HuH-7 (cell line): ENCODE measurements around the gene KIAA0232.
"Not testable (repeated sequence)": the region's sequence is repeated elsewhere in the genome, so short reads cannot be mapped to it uniquely, and the experiment has no call there.

Experiments used
- DNase-seq: peaks from one replicate; pipeline ENCODE4 v3.0.0; 2011; ENCODE audit warnings: low spot score

Gene KIAA0232

DNA sequence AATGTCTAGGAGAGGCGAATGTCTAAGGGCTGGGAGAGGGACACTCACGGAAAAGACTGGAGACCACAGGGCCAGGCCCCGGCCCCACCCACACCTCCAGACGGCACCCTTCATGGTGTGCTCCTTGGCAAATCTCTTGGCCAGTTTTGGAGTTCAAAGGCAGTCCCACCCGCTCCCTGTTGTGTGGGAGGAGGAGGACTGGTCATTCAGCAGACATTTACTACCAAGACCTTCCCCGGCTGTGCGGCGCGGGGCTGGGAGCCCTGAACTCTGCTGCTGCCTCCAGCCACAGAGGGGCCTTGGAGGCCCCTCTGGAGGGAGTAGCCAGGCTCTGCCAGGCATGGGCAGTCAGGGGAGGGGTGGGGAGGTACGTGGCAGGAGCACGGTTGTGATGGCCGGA, 118.4 kb downstream of the KIAA0232 start:
- no peak for DNase-seq

DNA sequence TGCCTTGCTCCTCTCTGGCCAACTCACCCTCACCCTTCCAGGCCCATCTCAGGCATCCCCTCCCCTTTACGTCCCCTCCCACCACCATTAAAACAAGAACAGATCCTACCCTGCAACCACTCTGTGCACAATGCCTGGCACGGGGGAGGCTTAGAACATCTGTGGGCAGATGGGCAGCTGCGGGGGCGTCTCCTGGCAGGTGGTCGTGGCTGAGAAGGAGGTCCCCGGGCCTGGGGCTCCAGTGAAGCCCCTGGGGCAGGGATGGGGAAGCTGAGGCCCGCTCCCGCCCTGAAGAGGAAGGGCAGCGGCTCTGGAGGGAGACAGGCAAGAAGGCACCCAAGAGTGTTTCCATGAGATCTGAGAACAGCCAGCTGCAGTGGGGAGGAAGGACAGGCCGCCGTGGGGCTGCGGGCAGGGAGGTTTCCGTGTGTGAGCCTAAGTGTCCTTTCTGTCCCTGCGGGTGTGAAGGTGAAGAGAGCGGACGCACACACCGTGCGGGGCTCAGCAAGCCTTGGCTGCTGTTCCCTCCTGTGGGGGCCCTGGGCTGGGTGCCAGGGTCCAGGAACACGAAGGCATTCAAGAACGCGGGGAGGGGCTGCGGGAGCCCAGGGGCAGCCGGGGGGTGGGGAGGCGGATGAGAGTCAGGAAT, 119.3 kb downstream of the KIAA0232 start:
- no peak for DNase-seq

DNA sequence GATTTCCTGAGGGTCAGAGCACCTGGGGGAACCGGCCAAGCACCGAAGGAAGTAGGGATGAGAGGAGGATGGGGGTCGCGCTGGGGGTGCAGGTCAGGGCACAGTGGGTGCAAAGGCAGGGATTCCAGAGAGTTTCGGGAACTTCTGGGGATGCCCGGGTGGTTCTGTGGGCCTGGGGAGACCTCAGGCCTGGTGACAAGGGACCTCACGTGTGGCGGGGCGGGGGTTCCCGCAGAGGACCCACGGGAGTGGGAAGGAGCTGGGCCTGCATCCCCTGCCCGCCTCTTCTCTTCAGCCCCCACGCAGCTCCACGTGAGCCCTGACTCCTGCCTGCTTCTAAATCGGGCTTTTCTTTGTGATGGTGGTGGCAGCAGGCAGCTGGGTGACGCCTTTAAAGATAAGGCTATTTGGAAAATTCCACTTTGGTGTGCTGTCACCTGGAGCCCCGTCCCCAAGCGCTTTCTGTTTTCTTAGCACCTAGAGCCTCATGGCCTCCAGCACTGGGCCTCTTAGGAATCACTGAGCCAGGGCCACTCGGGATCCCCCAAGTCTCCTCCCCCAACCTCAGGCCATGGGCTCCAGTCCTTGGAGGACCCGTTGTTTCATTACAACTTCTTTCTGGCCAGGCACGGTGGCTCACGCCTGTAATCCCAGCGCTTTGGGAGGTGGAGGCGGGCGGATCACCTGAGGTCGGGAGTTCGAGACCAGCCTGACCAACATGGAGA, 120.0 kb downstream of the KIAA0232 start:
- peak; percentile 67 for DNase-seq

DNA sequence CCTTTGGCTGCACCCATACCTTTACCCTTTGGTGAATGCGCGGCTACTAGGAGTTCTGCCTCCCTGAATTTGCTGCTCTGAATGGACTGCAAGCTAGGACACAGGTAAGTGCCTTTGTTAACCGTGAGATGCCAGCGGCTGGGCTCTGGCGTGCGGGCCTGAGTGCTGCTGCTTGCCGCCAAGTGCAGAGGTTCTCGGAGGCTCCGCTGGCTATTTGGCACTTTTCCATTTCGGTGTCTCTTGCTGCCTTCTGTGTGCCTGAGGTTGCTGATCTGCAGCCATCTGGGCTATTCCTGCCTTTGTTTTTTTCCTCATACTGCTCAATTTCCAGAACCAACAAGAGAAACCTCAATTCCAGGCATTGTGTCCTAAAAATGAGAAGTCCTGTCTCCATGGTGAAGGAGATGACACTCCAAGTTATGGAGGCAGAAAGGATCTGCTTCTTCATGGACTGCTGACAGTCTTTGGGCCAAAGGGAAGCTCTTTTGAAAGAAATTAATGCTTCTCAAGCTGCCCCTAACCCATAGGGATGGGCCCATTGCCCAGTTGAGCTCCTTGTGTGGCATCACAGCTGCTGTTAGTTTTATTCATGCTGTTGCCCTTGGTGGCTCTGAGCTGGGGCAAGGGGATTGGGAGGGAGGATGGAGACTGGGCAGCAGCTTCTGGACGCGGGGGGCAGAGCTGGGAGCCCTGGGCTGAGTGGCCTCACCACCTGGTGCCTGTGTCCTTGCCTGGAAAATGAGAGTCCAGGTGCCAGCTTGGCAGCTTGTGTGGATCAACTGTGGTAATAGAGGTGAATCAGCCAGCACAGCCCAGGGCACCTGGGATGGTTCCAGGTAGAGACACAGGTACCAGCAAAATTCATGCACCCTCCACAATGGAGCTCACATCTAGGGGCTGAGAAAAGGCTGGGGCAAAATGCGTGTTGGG, 123.3 kb downstream of the KIAA0232 start:
- no peak for DNase-seq

DNA sequence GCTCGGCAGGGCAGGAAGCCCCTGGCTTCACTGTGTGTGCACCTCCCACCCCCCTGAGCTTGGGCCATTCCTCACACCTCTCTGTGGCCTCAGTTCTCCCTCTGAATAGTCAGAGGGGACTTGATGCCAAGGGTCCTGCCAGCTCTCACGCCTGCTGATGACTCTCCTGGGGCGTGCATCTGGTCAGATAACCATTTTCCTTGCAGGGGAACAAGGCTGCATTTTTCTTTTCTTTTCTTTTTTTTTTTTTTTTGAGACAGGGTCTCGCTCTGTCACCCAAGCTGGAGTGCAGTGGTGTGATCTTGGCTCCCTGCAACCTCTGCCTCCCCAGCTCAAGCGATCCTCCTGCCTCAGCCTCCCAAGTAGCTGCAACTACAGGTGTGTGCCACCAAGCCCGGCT, 124.0 kb downstream of the KIAA0232 start:
- not testable (repeated sequence) for DNase-seq

DNA sequence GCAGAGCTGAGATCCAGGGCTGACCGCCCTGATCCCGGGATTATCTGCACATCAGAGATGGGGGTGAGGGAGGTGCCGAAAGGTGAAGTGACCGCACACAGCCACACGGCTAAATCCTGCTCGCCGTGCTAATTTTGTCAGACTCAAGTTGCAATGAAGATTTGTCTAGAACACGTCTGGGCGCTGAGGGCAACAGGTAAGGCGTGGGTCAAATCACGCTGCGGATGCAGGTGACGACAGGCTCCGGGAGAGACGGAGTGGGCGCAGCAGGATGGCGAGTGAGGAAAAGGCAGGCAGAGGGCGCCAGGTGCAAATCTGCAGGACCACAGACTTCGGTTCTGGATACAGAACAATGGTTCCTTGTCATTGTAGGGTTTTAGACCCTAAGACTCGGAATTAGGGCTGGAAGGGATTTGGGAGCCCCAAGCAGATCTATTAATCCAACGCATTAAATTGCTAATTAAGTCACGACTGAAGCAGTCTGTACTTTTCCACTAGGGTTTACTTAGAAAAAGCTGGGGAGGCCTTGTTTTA, 125.2 kb downstream of the KIAA0232 start:
- peak; percentile 71 for DNase-seq

DNA sequence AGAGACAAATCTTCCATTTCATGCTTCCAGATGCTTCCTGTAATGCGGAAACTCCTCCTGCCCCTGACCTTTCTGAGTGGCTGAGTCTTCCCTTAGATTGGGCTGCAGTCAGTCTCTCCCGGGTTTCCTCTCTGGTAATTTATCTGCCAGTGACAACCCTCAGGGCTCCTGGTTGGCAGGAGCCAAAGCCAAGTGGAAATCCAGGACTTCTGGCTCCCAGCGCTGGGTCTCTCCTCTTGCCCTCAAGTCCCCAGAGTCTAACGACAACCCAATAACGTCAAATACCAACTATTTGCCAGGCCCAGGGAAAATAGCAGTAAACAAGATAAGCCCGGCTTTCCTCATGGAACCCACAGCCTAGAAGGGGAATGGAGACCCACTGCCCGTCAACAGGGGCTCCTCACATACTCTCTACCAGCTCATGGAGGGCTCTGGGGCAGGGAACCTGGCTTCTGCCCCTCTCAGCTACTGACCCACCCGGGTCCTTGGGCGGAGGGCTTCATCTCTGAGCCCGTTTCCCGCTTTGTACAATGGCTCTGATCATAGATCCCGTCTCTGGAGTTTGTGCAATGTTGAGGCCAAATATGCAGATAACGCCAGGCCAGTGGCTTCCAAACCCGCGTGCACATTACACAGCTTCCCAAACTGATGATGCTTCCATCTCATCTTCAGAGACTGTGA, 126.0 kb downstream of the KIAA0232 start:
- peak; percentile 78 for DNase-seq

DNA sequence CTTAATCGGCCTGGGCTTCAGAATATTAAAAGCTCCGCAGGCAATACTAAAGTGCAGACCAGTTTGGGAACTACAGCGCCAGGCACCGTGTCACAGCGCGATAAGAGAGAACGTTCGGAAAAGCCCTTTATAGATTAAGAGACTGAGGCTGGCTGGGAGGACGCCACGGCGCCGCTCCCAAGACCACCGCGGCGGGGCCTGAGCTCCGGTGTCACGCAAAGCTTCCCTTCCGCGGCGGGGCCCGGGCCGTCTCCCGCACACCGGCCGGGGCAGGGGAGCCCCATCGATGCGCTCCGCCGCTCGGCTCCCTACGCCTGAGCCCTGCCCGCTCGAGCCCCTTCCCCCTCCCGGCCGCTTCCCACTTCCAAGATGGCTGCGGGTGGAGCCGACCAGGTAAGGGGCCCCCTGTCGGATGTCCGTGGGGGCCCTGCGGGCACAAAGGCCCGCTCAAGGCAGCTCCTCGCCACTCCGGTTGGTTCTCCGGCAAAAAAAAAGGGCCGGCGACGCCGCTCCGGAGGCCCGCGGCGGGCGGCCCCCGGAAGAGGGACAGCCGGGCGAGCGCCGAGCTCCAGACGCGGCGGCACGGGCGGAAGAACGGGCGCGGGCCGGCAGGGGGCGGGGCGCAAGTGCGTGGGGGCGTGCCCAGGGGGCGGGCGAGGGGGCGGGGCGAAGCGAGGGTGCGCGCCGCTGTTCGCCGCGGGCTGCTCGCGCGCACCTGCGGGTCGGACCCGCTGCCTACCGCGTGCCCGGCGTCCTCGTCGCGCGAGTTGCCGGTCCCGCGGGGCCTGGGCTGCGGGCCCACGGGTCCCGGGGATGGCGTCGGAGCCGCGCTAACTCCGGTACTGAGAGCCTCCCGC, 126.8 kb downstream of the KIAA0232 start, which contains the start of gene TBC1D14:
TSS of gene TBC1D14 (plus strand) at position 714 of the 857 bp plus-strand sequence. CDS start 13,564 bp downstream, outside the sequence.
- peak; percentile 88 for DNase-seq

DNA sequence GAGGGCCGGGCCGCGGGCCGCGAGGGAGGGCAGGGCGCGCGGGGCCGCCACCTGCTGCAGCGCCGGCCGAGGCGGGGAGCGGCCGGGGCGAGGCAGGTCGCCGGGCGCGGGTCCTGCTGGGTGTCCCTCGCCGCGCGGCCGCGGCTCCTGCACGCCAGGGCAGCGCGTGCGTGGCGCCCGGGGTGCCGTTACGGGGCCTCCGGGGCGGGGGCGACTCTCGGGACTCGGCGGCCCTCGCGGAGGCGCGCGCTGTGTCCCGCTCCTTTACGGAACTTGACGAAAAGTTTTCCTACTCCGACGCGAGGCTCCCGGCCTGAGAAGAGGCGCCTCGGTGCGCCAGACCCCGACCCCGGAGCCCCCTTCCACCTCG, 127.4 kb downstream of the KIAA0232 start:
- DNase-seq, result no peak

DNA sequence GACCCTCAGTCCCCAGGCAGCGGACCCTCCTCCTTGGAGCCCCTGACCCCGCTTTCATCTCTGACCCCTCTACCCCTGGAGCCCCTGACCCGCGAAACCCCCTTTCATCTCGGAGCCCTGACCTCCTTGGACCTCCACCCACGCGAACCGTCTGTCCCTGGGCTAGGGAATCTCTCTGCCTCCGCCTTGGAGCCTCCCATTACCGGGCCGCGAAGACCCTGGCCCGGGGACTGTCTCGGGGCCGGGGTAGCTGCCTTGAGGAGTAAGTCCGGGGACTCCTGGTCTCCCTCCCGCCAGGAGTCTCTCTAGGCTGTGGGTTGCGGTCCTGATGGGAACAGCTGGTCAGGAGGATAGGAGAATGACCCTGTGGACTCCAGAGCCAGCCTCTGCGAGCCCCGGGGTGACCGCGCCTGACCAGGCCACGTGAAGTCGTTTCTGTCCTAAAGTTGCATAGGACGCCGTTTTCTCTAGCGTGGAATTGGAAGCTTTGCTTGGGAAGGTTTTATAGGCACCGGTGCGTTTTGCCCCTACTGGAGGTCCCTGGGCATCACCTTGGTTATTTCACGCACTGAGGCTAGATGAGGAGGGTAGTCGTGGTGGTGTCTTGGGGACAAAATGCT, 127.9 kb downstream of the KIAA0232 start:
- no peak for DNase-seq

DNA sequence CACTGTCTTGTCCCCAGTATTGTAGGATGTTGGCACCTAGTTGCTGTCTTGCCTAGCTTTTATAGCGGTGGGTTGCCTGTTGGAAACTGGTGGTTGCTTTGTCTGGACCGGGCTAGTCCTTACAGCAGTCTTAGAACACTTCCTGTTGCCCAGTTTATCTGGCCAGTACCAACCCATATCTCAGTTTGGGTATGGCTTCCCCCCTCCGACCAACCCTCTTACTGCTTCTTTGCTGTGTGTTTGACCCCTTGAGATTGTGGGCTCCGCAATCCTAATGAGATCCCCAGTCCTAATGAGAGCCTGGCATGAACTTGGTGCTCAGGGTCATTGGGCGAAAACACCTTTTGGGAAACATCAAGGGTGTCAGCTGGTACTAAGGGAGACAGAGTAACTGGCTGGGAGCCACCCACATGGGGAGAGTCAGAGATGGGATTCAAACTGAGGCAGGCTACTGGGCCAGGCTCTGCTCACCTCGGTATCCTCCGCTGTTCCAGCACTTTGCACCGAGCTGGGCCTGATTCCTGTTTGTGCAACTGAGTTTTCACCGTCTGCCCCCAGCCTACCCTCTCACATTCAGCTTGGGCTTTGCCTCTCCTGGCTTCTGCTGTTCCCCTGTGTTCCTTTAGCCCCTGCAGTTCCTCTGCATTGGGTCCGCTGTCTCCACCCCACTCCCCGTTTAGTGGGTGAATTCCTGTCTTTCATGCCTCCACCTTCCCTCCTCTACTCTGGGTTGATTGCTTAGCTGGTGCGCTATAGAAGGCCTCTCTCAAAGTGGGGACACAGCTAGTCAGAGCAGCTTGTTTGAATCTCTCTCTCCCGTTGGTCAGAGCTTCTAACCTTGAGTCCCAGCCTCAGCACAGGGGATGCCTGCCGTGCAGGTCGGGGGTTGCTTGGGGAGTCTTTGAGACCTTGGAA, 128.7 kb downstream of the KIAA0232 start:
- no peak for DNase-seq

DNA sequence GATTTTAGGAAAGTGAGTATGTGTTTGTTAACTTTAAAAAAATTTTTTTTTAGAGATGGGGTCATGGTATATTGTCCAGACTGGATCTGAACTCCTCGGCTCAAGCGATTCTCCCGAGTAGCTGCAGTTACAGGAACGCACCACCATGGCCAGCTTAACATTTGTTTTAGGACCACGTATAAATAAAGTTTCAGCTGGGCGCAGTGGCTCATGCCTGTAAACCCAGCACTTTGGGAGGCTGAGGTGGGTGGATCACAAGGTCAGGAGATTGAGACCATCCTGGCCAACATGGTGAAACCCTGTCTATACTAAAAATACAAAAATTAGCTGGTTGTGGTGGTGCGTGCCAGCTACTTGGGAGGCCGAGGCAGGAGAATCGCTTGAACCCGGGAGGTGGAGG, 129.4 kb downstream of the KIAA0232 start:
- not testable (repeated sequence) for DNase-seq

DNA sequence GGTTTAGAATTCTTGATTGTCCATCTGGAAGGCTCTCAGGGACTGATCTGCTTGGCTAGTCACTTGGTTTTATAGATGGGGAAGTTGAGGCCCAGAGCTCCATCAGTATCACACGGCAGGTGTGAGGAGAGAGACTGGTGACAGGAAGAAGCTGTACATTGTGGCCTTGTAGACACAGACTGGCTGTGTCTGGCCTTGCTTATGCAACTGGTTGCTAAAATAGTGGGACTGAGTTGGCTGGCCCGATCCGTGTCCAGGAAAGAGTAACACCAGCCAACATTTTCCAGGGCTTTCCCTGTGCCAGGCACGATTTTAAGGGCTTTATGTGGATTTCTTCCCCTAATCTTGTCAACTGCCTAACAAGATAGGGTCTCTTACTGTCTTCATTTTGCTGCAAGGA, 129.9 kb downstream of the KIAA0232 start:
- DNase-seq, result no peak

DNA sequence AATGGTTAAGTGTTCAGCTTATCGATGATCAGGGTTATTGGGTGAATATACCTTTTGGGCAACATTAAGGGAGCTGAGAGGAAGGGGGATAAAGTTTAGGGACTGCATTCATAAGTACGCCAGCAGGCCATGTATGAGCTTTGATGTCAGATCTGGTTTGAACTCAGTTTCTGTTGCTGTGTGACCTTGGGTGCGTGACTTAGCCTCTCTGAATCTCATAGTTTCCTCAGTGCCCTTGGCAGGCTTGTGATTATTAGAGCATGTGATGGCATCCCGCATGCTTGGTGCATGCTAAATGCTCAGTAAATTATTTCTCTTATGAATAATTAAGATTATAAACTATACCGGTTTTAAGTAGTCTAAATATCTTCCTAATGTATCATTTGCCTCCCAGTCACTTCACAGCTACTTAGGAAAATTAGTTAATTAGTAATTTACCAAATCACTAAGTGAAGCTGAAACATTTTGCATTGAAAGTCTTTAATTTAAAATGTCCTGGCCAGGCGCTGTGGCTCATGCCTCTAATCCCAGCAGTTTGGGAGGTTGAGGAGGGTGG, 130.9 kb downstream of the KIAA0232 start:
- no peak for DNase-seq

DNA sequence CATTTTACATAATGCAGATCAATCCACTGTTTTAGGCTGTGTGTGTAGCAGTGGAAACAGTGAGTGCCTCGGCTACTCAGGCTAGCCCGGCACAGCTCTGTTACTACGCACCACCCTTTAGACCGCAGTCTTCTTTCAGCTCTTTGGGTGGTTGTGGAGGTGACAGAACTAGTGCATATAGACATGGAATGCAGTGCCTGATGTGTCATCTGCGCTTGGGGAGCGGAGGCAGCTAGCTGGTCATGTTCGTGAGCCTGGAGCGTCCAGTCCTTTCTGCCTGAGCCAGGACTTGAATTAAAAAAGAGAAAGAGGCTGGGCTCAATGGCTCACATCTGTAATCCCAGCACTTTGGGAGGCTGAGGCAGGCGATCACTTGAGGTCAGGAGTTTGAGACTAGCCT, 131.9 kb downstream of the KIAA0232 start:
- DNase-seq, result no peak

DNA sequence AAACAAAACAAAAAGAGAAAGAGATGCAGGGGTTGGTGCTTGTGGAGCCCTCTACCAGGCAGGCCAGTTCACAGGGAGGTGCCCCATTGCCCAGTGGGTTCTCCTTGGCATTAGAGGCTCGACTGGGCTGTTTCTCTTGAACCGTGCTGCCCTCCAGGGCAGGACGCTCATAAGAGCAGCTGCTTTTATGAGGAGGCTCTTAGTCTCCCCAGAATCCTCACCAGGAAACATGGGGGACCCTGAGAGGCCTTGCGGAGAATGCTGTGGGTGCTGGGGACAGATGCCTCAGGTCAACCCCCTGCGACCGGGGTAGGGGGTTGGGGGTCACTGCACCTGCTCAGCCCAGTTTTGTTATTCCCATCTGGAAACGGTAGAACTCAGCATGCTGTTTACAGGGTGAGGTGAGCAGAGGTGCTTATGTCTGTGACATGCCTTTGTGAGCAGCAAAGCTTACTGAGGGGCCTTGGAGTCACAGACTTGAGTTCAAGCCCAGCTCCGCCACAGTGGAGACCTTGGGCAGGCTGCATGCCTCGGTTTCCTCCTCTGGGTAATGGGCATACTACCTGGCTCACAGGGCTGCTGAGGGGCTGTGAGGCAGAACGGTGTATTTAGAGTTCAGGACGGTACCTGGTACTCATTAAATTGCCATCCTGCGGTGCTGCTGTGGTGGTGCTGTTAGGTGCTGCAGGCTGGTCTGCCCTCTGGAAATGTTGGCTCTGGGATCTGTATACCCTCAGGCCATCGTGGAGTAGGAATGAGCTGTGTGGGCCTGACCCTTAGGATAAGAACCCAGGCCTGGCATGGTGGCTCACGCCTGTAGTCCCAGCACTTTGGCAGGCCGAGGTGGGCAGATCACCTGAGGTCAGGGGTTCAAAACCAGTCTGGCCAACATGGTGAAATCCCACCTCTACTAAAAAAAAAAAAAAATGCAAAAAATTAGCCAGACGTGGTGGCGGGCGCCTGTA, 132.8 kb downstream of the KIAA0232 start:
- no peak for DNase-seq

DNA sequence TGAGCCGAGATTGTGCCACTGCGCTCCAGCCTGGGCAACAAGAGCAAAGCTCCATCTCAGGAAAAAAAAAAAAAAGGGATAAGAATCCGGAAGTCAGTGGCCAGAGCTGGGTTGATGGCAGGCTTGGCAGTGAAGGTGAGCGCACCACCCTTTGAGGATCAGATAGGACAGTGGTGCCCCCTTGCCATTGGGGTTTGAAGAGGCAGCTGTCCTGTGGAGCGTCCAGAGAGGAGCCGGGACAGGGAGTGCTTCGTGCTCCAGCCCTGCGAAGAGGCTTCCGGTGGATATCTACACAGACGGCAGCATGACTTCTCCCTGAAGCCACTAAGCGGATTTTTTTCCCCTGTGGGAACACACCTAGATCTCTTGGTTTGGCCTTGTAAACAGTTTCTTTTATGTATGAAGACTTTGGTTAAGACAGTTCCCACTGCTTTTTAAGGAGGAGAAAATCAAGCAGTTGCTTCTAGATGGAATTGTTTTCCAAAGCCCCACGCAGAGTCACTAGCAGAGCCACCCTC, 133.6 kb downstream of the KIAA0232 start:
- DNase-seq, result no peak
